Measurements from ENCODE around the gene DNAAF3. TPM values are rescaled to one million over a fixed set of nuclear protein-coding genes. Genes with fewer than 3 reads are reported as not detected.
A peak's percentile ranks its signal among the peaks of the same experiment; 100 is the strongest.
"Not testable (repeated sequence)": the region's sequence is repeated elsewhere in the genome, so short reads cannot be mapped to it uniquely, and the experiment has no call there.

Gene DNAAF3
- total RNA-seq, 2 experiments from 2014 or later: not detected

DNA sequence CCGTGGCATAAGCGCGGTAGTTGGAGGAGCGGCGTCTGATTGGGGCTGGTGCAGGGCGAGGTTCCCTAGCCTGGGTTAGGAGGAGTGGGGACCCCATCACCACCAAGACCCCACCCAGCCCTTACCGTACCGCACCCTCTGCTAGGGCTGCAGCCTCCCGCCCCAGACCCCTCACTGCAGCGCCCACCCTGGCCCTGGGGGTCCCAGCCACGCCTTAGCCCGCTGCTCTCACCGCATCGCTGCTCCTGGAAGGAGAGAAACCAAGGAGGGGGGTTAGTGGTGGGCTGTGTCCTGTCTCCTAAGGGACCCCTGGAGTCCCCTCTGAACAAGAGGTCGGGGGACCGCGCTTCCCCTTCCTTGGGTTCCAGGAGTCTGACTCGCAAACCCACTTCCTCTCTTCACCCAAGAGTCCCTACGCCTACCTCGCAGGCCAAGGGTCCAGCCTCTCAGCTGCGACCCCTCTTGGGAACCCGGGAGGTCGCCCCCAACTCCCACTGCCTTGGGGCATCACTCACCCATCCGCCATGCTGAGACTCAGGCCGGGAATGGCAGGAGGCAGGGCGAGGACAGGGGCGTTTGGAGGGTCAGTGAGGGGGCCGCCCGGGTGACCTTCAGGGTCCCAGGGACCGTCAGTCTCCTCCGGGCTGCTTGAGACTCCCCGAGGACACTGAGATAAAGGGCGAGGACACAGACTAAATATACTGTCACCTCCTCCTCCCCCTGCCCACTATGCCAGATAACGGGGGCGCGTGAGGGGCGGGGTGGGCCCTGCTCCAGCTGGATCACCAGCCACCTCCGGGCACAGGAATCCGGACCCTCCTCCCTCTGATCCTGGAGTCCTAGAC lies 9.1 kb downstream of the DNAAF3 start, which contains the start of gene TNNI3:
Gene TNNI3, minus strand, starts transcription at position 669 of the 845 bp plus-strand sequence. Its CDS starts 143 bp downstream, at position 526.
- ChIA-PET CTCF (interaction anchor here (0.6 kb wide), 1 partner anchor 24 kb away, joined by 3 read pairs; no protein-coding TSS in a partner anchor), POLR2A (interaction anchor here (0.6 kb wide), 1 partner anchor 490 kb away, joined by 3 read pairs; no protein-coding TSS in a partner anchor)
- peaks cover 12% of the 10 kb centered on the region for H3K27me3 Mint-ChIP-seq
- H3K4me1 Mint-ChIP-seq: peaks cover 28% of the 10 kb centered on the region
- no peaks in the 10 kb centered on the region for H3K36me3 Mint-ChIP-seq (ENCODE audit: low read depth)
- H3K9me3 Mint-ChIP-seq: peaks cover 5% of the 10 kb centered on the region
- no peak for DNase-seq
- peak within 1 kb of the TSS; percentile 19 for H3K27ac Mint-ChIP-seq
- no peak within 1 kb of the TSS for H3K4me3 Mint-ChIP-seq

DNA sequence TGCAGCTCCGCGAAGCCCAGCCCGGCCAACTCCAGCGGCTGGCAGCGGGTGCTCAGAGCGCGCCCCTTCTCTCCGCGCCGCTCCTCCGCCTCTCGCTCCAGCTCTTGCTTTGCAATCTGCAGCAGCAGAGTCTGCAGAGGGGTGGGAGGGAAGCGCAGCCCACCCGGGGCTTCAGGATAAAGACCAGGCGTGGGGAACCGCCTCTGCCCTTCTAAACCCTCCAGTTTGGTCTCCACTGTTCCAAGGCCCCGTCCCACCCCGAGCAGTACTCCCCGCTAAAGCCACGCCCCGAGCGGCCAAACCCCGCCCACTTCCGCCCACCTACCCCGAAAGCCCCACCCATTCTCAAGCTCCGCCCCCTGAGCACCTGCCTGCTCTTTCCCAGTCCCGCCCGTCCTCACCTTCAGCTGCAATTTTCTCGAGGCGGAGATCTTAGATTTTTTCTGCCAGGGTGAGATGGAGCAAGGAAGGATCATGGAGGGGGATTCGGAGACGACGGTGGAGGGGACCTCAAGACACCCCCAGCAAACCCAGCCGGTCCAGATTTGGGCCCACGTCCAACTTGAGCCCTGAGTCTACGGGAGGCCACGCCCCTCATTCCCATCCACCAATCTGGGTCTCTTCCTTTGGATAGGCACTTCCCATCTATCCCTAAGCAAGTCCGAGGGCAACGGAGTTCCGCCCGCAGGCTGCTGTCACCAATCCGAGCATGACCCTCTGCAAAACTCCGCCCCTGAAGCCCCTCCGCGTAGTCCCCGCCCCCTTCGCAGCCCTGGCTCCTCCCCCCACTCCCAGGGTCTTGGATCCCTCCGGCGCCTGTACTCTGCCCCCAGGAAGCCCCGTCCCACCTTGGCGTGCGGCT lies 10.0 kb downstream of the DNAAF3 start:
- CTCF ChIA-PET: interaction anchor here (0.6 kb wide), 2 partner anchors 16 to 40 kb away, joined by 3 read pairs; no protein-coding TSS in a partner anchor
- peak; percentile 38 for DNase-seq
- POLR2A ChIA-PET: no interaction called here
- H3K4me3 Mint-ChIP-seq: no peak overlapping the region
- no peak overlapping the region for H3K27ac Mint-ChIP-seq
- H3K9me3 Mint-ChIP-seq: peaks cover 11% of the 10 kb centered on the region
- H3K36me3 Mint-ChIP-seq (ENCODE audit: low read depth): peaks cover 5% of the 10 kb centered on the region
- peaks cover 12% of the 10 kb centered on the region for H3K27me3 Mint-ChIP-seq
- peaks cover 37% of the 10 kb centered on the region for H3K4me1 Mint-ChIP-seq

GRCh38 chr19:55155784-55156183 lies 10.6 kb downstream of the DNAAF3 start:
- Mint-ChIP-seq H3K27me3 (peaks cover 12% of the 10 kb centered on the region), H3K4me1 (peaks cover 39% of the 10 kb centered on the region), H3K9me3 (peaks cover 11% of the 10 kb centered on the region)
- CTCF ChIA-PET: interaction anchor here (0.6 kb wide), 2 partner anchors 16 to 40 kb away, joined by 3 read pairs; no protein-coding TSS in a partner anchor
- H3K27ac Mint-ChIP-seq; POLR2A ChIA-PET; DNase-seq; H3K4me3 Mint-ChIP-seq; H3K36me3 Mint-ChIP-seq (ENCODE audit: low read depth): not testable (repeated sequence)

GRCh38 chr19:55153652-55154264 lies 12.7 kb downstream of the DNAAF3 start:
- peaks cover 11% of the 10 kb centered on the region for H3K9me3 Mint-ChIP-seq
- CTCF ChIA-PET: no interaction called here
- POLR2A ChIA-PET: no interaction called here
- DNase-seq: no peak
- no peak overlapping the region for H3K27ac Mint-ChIP-seq
- H3K36me3 Mint-ChIP-seq (ENCODE audit: low read depth): peaks cover 5% of the 10 kb centered on the region
- H3K4me3 Mint-ChIP-seq: no peak overlapping the region
- peaks cover 6% of the 10 kb centered on the region for H3K27me3 Mint-ChIP-seq
- peaks cover 28% of the 10 kb centered on the region for H3K4me1 Mint-ChIP-seq

- Mint-ChIP-seq H3K9me3 (peaks cover 11% of the 10 kb centered on the region), H3K4me1 (peaks cover 28% of the 10 kb centered on the region), H3K36me3 (ENCODE audit: low read depth) (peaks cover 5% of the 10 kb centered on the region), H3K4me3 (no peak overlapping the region), H3K27me3 (peaks cover 8% of the 10 kb centered on the region), H3K27ac (peak overlapping the region; percentile 82)
- POLR2A ChIA-PET: no interaction called here
- CTCF ChIA-PET: interaction anchor here (1.0 to 3.1 kb wide), 2 partner anchors 8 to 63 kb away, joined by 3 to 8 read pairs; no protein-coding TSS in a partner anchor
- DNase-seq: no peak
Observed at GRCh38 chr19:55152017-55152416, 14.4 kb downstream of the DNAAF3 start.

DNA sequence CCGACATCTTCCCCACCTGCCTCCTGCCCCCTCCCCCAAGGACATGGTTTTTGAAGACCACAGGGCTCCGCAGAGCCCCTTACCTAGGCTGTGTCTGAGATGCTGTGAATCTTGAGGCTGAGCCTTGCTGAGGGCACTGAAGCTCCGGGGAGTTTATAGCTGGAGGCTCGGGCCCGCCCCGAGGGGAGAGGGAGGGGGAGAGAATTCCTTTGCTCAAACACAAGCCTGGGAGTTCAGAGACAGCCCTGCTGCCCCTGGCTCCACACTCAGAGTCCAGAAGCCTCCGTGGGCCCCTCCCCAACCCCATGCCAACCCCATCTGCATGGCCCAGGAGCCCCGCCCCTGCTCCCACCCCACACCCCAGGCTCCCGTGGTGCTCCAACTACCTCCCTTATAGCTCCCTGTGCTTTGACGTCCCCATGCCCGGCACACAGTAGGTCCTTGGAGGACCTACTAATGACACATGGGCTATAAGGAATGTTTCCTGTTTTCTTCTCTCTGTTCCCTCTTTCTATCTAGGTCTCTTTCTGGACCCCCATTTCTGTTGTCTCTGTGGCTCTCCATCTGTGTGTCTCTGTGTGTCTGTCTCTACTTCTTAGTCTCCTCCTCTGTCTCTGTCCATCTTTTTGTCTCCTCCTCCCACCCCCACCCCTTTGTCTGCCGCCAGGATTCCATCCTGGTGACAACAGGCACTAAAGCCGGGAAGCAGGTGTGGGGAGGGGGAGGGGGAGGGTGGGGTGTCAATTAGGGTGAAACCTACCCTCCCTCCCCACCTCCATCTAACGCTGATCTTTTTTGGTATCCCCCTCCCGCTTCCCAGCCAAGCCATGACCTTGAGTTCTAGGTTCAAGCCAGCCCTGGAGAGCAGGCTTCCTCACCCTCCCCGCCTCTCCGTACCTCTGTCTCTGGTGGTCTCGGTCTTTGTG lies 17.1 kb downstream of the DNAAF3 start, which contains the start of gene TNNT1:
Gene TNNT1, minus strand, starts transcription at position 129 of the 926 bp plus-strand sequence. CDS start 2,049 bp downstream, outside the sequence.
- POLR2A ChIA-PET: interaction anchor here (0.6 kb wide), 1 partner anchor 28 kb away, joined by 6 read pairs; no protein-coding TSS in a partner anchor
- no peak for DNase-seq
- Mint-ChIP-seq H3K9me3 (peaks cover 11% of the 10 kb centered on the region), H3K27ac (no peak within 1 kb of the TSS), H3K27me3 (peaks cover 18% of the 10 kb centered on the region), H3K4me1 (peaks cover 21% of the 10 kb centered on the region), H3K4me3 (no peak within 1 kb of the TSS), H3K36me3 (ENCODE audit: low read depth) (peaks cover 5% of the 10 kb centered on the region)
- CTCF ChIA-PET: no interaction called here

DNA sequence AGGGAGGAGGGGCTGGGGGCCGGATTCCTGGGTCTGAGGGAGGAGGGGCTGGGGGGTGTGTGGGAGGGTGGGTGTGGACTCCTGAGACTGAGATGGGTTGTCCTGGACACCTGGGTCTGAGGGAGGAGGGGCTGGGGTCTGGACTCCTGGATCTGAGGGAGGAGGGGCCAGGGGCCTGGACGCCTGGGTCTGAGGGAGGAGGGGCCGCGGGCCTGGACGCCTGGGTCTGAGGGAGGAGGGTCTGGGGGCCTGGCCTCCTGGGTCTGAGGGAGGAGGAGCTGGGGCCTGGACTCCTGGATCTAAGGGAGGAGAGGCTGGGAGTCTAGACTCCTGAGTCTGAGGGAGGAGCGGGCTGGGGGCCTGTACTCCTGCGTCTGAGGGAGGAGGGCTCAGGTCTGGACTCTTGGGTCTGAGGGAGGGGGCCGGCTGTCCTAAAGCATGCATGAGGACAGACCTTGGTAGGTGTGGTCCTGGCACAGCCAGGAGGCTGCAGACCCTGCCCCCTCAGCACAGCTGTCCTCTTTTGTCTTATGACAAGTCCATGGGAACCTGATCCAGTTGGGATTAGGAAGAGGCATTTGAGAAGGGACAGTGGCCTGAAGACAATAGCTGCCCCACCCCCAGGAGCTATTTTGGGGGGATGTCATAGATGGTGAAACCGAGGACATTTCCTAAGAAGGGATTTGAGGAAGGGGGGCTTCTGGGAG lies 18.7 kb downstream of the DNAAF3 start:
- DNase-seq: no peak
- ChIA-PET CTCF (interaction anchor here (0.9 to 2.9 kb wide), 4 partner anchors 12 to 356 kb away, joined by 3 to 11 read pairs (median 3); no protein-coding TSS in a partner anchor), POLR2A (no interaction called here)
- Mint-ChIP-seq H3K4me1 (peaks cover 14% of the 10 kb centered on the region), H3K36me3 (ENCODE audit: low read depth) (peaks cover 5% of the 10 kb centered on the region), H3K27ac (no peak overlapping the region), H3K9me3 (peaks cover 8% of the 10 kb centered on the region), H3K27me3 (peaks cover 22% of the 10 kb centered on the region), H3K4me3 (no peak overlapping the region)

DNA sequence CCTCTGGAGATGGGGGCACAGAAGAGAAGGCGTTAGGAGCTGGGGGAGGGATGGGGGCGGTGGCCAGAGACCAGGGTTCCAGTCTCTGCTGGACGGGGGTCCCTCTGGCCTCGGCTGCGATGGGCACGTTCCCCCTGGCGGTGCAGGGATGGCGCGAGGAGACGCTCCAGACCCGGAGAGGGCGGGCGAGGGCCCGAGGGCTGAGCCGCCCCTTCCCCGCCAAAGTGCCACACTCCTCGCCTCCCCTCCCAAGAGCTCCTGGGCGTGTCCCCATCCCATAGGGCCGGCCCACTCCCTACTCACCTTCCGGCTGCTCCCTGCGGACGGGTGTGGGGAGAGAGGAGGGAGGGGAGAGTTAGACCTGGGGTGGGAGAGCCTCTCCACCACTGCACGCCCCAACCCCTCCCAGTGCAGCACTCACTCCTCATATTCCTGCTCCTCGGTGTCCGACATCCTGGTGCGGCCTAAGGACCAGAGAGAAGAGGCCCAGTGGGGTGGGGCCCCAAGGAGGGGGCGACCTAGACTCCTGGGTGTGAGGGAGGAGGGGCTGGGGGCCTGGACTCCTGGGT lies 19.6 kb downstream of the DNAAF3 start:
- Mint-ChIP-seq H3K27ac (no peak overlapping the region), H3K4me1 (peaks cover 7% of the 10 kb centered on the region), H3K9me3 (peaks cover 1% of the 10 kb centered on the region), H3K4me3 (no peak overlapping the region), H3K36me3 (ENCODE audit: low read depth) (no peaks in the 10 kb centered on the region), H3K27me3 (peaks cover 22% of the 10 kb centered on the region)
- no peak for DNase-seq
- ChIA-PET CTCF (interaction anchor here (0.9 to 2.9 kb wide), 7 partner anchors 13 to 330 kb away, joined by 3 to 11 read pairs (median 3); partner anchors contain the start of gene DNAAF3), POLR2A (no interaction called here)

DNA sequence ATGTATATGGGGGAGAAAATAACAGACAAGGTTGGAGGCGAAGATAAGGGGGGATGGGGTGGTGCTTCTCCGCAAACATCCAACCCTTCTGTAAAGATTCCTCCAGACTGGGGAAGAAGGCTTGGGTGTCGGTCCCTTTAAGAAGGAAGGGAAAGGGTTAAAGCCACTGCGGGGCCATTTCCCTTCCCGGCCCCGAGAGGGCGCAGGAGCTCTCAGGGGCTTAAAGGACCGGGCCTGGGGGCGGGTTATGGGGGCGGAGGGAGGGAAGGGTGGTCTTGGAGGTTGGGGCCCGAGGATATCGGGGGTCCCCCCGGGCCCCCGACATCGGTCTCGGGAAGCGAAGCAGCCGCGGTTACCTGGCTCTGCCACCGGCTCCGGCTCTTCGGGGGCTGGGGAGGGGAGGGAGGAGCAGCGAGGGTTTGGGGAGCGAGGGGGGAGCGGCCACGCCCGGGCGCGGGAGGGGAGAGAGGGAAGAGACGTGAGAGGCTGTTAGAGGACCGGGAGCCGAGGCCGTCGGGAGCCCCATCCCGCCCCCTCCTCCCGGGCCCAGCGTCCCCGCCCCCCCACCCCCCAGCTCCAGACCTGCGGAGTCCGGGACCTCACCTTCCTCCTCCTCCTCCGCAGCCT lies 20.2 kb downstream of the DNAAF3 start:
- Mint-ChIP-seq H3K4me3 (no peak overlapping the region), H3K27me3 (peaks cover 23% of the 10 kb centered on the region), H3K27ac (no peak overlapping the region), H3K9me3 (no peaks in the 10 kb centered on the region), H3K36me3 (ENCODE audit: low read depth) (no peaks in the 10 kb centered on the region), H3K4me1 (peaks cover 2% of the 10 kb centered on the region)
- POLR2A ChIA-PET: no interaction called here
- no peak for DNase-seq
- CTCF ChIA-PET: interaction anchor here (1.0 to 2.9 kb wide), 5 partner anchors 14 to 273 kb away, joined by 3 to 11 read pairs (median 4); partner anchors contain the start of gene DNAAF3

- Mint-ChIP-seq H3K36me3 (ENCODE audit: low read depth) (no peaks in the 10 kb centered on the region), H3K27me3 (peaks cover 27% of the 10 kb centered on the region), H3K4me1 (peaks cover 4% of the 10 kb centered on the region), H3K27ac (no peak overlapping the region), H3K4me3 (no peak overlapping the region), H3K9me3 (no peaks in the 10 kb centered on the region)
- ChIA-PET POLR2A (no interaction called here), CTCF (no interaction called here)
- DNase-seq: no peak
Observed at GRCh38 chr19:55145232-55145631, 21.2 kb downstream of the DNAAF3 start.
